Effector CD8-positive, alpha-beta T cell (primary cell): ENCODE measurements around the gene NELL1.

Experiments used
- DNase-seq: peaks from one replicate; lab custom pipeline; 2025; lab: John Stamatoyannopoulos, UW

NELL1 gene

GRCh38 chr11:21343204-21343603 is 673.8 kb downstream of the NELL1 start:
- DNase-seq, result no peak

DNA sequence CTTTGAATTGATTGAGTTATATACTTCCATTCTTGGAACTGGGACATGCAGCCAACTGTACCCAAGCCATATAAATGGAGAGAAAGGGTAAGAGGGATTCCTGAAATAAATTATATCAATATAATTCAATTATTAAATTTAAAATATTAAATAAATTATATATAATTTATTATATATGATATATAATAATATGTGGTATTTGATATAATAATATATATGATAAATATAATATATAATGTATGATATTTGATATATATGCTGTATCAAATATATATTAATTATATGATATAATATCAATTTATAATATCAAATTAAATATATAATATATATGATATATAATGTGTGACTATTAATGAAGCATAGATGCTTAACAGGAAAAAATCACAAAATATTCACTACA is 677.0 kb downstream of the NELL1 start:
- DNase-seq, result no peak

GRCh38 chr11:21350613-21351012 is 681.2 kb downstream of the NELL1 start:
- no peak for DNase-seq

DNA sequence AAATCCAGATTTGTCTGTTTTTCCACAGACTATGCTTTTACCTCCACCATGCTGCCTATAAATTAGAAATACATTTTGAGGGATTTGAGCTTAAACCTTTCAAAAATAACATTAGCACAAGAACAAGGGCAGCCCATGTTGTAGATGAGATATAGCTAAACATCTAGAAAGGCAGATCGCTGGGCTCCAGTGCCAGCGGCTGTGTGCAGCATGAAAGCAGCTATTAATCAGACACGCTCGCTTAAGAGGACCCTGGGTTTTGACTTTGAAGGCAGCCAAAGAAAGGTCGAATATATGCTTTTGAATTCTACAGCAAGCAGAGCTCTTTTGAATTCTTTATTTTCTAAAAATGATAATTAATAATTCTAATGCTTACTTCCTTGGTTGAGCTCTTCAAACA is 684.0 kb downstream of the NELL1 start:
- DNase-seq, result no peak

DNA sequence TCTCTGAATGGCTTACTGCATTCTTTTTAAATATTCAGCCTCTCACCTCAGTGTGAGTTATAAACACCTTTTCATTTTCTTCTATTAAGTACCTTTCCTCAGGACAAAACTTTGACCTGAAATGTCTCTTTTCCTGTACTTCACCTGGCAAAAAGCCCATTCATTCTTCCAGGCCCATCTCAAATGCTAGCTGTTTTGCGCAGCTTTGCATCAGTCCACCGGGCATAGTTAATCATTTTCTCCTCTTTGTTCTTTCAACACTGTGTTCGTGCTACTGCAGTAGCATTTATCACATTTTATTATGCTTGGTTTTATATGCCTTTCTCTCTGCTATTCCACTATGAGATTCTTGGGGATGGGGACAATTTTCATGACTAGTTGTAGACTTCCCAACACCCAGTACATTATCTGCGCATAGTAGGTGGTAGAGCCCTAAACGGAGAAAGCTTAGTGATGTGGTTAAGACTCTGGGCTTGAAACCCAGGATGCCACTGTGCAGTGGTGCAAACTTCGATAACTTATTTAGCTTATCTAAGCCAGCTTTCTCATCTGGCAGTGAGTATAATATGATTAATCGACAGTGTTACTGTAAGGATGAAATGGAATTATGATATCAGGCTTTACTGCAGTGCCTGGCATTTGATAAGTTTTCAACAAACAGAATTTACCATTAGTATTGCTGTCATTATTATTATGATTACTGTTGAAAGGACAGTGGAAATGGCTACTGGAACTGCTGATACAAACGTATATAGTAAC is 695.7 kb downstream of the NELL1 start:
- DNase-seq, result no peak

- no peak for DNase-seq
These were observed 700.6 kb downstream of the NELL1 start for GRCh38 chr11:21369947-21370346.

GRCh38 chr11:21371044-21371443 is 701.7 kb downstream of the NELL1 start:
- no peak for DNase-seq

DNA sequence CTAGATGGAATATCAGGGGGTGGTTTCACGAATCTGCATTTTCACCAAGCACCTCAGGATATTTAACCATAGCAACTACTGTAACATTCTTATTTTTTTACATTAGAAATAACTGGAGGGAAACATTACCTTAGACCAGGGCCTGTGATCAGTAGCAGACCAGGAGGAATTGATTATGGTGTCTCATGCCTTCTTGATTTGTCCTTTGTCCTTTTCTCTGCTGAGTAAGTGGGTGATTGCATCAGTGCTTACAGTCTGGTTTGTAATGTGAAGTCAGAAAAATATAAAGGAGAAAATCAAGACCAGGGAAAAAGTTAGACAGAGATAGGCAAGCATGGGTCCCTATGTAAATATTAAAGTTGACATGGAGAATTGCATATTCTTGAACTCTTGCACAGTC is 703.3 kb downstream of the NELL1 start:
- no peak for DNase-seq

DNA sequence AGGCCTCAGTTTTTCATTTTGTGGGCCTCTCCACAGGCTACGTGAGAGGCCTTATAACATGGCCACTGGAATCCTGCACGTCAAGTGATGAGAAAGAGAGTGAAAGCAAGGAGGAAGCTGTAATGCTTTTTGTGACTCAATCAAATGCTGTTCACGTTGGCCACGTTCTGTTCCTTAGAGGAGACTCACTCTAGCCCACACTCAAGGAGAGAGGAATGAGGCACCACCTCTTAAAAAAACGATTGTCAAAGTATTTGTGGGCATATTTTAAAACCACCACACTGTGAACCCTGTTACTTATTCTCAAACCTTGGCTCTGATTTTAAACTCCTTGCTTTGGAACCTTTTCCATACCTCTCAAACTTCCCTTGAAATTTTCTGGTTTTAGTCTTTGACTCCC is 705.0 kb downstream of the NELL1 start:
- DNase-seq, result no peak

- DNase-seq, result no peak
These were observed 716.5 kb downstream of the NELL1 start for GRCh38 chr11:21385669-21386440.

DNA sequence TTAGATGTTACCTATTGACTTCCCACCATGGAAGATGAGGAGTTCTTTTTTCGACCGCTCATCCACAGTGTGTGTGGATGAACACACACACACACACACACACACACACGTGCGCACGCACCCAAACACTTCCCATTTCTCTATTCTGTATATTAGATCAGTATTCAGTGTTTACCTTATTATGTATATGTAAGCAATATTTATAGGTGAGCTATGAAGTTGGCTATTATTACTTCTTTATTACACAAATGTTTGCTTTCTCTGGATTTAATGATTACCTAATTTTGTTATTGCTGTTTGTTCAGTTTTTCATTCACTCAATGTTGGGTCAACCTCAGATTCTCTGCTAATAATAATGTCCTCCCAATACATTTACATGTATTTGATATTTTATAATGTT is 721.0 kb downstream of the NELL1 start:
- no peak for DNase-seq

DNA sequence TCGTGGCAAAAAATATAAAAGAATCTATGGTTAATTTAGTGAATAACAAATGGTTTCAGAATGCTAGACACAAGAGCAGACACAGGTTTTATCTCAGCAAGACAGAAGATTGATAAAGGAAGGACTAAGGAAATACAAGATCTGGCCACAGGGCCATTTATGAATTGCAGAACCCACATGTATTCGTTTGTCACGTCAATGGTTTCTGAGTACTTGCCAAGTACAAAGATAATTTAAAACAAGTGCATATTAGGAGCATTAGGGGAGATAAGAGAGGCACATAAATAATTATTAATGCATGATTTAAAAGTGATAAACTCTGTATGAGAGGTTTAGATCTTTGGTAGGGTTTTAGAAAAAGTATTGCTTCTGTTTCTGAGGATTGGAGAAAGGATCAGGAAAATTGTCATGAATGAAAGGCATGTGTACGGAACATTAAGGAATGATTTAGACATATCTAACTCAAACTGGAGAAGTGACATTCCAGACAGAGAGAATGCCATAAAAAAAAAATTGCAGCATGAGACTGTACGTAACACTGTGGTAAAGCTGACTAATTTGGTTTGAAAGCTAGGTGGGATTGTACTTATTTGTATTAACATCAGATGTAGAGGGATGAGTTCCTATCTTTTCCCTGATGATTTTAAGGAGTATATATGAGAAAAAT is 727.1 kb downstream of the NELL1 start:
- DNase-seq, result no peak

GRCh38 chr11:21398195-21398594 is 728.8 kb downstream of the NELL1 start:
- DNase-seq, result no peak

GRCh38 chr11:21401496-21401895 is 732.1 kb downstream of the NELL1 start:
- no peak for DNase-seq

DNA sequence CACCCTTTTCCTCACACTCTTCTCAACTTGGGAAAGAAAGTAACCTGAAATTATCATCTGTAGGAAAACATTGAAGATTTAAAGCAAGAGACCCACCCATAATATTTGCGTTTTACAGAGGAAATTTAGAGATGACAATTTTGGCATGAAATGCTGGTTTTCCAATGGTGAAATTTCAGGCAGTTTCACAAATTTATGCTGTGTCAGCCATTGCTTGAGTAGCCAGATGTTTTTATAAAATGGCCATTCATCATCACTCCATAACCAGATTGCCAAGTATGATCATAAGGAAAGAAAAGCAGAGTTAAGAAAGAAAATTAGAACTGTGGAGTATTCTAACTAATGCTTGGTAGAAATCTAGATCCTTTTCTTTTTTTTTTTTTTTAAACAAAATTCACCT is 732.9 kb downstream of the NELL1 start:
- no peak for DNase-seq

- no peak for DNase-seq
These were observed 733.7 kb downstream of the NELL1 start for GRCh38 chr11:21403069-21403468.

DNA sequence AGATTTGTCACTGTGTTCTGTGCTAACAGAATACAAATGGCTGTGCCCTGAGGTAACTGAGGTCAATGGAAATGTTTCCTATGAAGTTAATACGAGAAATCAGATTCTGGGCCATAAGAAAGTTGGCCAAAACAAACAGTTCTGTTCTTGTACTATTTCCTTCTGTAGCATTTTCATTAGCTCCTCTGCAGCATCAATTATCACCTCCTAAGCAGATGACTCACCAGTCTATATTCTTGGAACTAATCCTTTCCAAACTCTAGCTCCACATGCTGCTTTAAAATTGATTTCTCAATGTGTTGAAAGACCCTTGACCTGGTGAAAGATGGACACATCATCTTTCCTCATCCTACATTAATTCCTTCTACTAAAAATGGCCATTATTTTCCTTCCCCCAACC is 736.0 kb downstream of the NELL1 start:
- no peak for DNase-seq

DNA sequence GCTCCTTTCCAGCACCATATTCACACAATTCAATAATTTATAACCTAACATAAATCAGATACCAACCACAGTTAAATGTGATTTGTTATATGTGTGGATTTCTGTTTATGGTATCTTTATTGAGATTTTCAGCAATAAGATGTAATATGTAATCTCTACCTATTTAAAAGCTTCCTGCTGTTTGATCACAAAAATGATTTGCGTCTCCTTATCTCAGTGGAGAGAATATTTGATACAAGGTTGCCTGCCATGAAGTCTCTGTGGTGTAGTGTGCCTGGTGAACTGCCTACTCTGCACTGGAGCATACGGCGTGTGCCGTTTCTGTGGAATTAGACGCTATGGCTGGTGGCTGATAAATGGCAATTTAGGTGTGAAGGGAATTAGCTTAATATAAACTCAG is 741.1 kb downstream of the NELL1 start:
- no peak for DNase-seq

GRCh38 chr11:21411104-21411503 is 741.7 kb downstream of the NELL1 start:
- no peak for DNase-seq

DNA sequence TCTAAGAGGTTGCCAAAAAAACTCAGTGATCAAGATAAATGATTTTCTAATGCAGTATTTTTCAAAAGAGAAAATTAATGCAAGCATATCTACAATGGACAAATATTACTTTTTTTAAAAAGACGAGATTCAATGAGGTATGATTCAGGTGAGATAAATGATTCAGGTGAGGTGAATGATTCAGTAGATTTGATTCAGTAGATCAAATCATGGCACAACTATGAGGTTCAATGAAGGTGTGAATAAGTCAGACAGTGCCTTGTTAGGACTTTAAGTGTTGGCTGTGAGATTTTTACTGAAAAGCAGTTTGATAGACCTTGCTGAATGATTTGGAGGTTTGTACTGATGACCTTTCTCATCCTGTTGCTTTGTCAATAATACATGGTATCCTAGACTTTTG is 742.2 kb downstream of the NELL1 start:
- DNase-seq, result no peak

- no peak for DNase-seq
These were observed 743.4 kb downstream of the NELL1 start for GRCh38 chr11:21412652-21413383.

GRCh38 chr11:21414953-21415352 is 745.6 kb downstream of the NELL1 start:
- DNase-seq, result no peak
